Endothelial cell of umbilical vein (primary cell): ENCODE results near the gene THSD1. TPM values are rescaled to one million over a fixed set of nuclear protein-coding genes. Genes with fewer than 3 reads are reported as not detected.

Experiments used
- BruUV-seq: library from RNA; stranded (reverse); fragments of 400-500 nt; replicated peaks from 2 replicates; lab custom pipeline; 2021; lab: Mats Ljungman, UMichigan
- CTCF ChIA-PET: fragments of 300-600, 350-600 bp; sonication (Branson Sonifier 250); formaldehyde crosslinking; loops from one replicate; lab custom pipeline; 2021; ENCODE audit warnings: antibody characterized with exemption, inconsistent platforms; lab: Charles Lee
- POLR2A ChIA-PET: fragments of 300-600, 350-600 bp; sonication (Branson Sonifier 250); formaldehyde crosslinking; loops from one replicate; lab custom pipeline; 2021; ENCODE audit warnings: antibody characterized with exemption, inconsistent platforms; lab: Charles Lee
- DNase-seq: peaks from one replicate; pipeline ENCODE4 v3.0.0-alpha.2; 2011; ENCODE audit warnings: low read depth, low spot score
- FAIRE-seq: peaks from 2 replicates; lab custom pipeline; 2011; peaks lifted over from hg19 to GRCh38; lab: Jason Lieb, UNC
- H2AFZ ChIP-seq: 2 replicates; pipeline ENCODE4 v1.6.0; 2012; ENCODE audit warnings: low read depth, low read length, control low read depth, inconsistent platforms
- H3K27ac ChIP-seq: 2 replicates; pipeline ENCODE4 v1.5.1; 2011; ENCODE audit warnings: low read depth, mild to moderate bottlenecking, control low read depth, low read length, moderate library complexity; ENCODE audit not compliant: insufficient read depth
- H3K27me3 ChIP-seq, 2 experiments: 2 replicates each; pipeline versions ENCODE4 v1.6.0 to v1.6.1; 2011; ENCODE audit warnings: low read length in 2 of 2, mixed read lengths in 1 of 2; ENCODE audit not compliant: control insufficient read depth in 2 of 2, insufficient read depth in 2 of 2
- H3K36me3 ChIP-seq, 2 experiments: 2 replicates in 1 of 2; 3 replicates in 1 of 2; pipeline ENCODE4 v1.5.1; 2011; ENCODE audit warnings: low read length in 2 of 2, mild to moderate bottlenecking in 1 of 2, moderate library complexity in 1 of 2; ENCODE audit not compliant: control insufficient read depth in 2 of 2, insufficient read depth in 2 of 2; ENCODE audit errors: extremely low read depth in 1 of 2
- H3K4me1 ChIP-seq: 3 replicates; pipeline ENCODE4 v1.5.1; 2011; ENCODE audit warnings: mild to moderate bottlenecking, low read length; ENCODE audit not compliant: control insufficient read depth, insufficient read depth; ENCODE audit errors: extremely low read depth
- H3K4me2 ChIP-seq: 2 replicates; pipeline ENCODE4 v1.6.1; 2011; ENCODE audit warnings: low read length, control low read depth, mixed read lengths; ENCODE audit not compliant: insufficient read depth
- H3K4me3 ChIP-seq, 3 experiments: fragments of 200-600 bp in 1 of 3; sonication (generic), shearing (Covaris generic) in 1 of 3; replicated peaks in 1 of 3; 2 replicates each; pipeline ENCODE4 v1.5.1; 2011 to 2016; ENCODE audit warnings: control low read depth in 3 of 3, low read length in 3 of 3, mild to moderate bottlenecking in 2 of 3, inconsistent platforms in 1 of 3, low read depth in 1 of 3, moderate library complexity in 1 of 3; ENCODE audit not compliant: insufficient read depth in 1 of 3
- H3K79me2 ChIP-seq: 2 replicates; pipeline ENCODE4 v1.6.0; 2012; ENCODE audit warnings: low read length, inconsistent platforms; ENCODE audit not compliant: control insufficient read depth, insufficient read depth
- H3K9ac ChIP-seq: replicated peaks from 2 replicates; pipeline ENCODE3; 2011; ENCODE audit warnings: low read length, control low read depth; ENCODE audit not compliant: insufficient read depth; ENCODE audit errors: extremely low read depth
- H3K9me1 ChIP-seq: replicated peaks from 3 replicates; pipeline ENCODE4 v1.6.0; 2011; ENCODE audit warnings: mild to moderate bottlenecking, low read length; ENCODE audit not compliant: control insufficient read depth, insufficient read depth; ENCODE audit errors: extremely low read depth
- H3K9me3 ChIP-seq: replicated peaks from 2 replicates; pipeline ENCODE4 v1.5.1; 2012; ENCODE audit warnings: low read length, inconsistent platforms; ENCODE audit not compliant: control insufficient read depth, insufficient read depth
- H4K20me1 ChIP-seq: replicated peaks from 2 replicates; pipeline ENCODE3; 2011; ENCODE audit warnings: mild to moderate bottlenecking, low read length; ENCODE audit not compliant: control insufficient read depth, insufficient read depth; ENCODE audit errors: extremely low read depth
- EZH2 ChIP-seq: IDR thresholded peaks from 2 replicates; pipeline ENCODE4 v1.6.1; 2012; ENCODE audit warnings: borderline replicate concordance, low read depth, mild to moderate bottlenecking, moderate library complexity, low read length, inconsistent platforms; ENCODE audit not compliant: severe bottlenecking
- FOS ChIP-seq: IDR thresholded peaks from 2 replicates; pipeline ENCODE4 v1.6.1; 2011; ENCODE audit warnings: mild to moderate bottlenecking, low read length, moderate library complexity, borderline replicate concordance; ENCODE audit not compliant: insufficient read depth
- GATA2 ChIP-seq: IDR thresholded peaks from 2 replicates; pipeline ENCODE4 v1.7.0; 2011; ENCODE audit warnings: low read depth, mild to moderate bottlenecking, moderate library complexity, mixed read lengths, low read length; ENCODE audit not compliant: insufficient read length, insufficient read depth
- JUN ChIP-seq: IDR thresholded peaks from 2 replicates; pipeline ENCODE4 v1.6.1; 2011; ENCODE audit warnings: borderline replicate concordance, low read depth; ENCODE audit not compliant: insufficient read length, insufficient read depth
- MYC ChIP-seq: IDR thresholded peaks from one replicate; pipeline ENCODE4 v1.6.1; 2011; ENCODE audit warnings: mild to moderate bottlenecking, low read depth, low read length
- POLR2AphosphoS5 ChIP-seq: IDR thresholded peaks from 2 replicates; pipeline ENCODE4 v1.6.1; 2012; ENCODE audit warnings: low read depth, mild to moderate bottlenecking, control low read depth, low read length, moderate library complexity; ENCODE audit not compliant: insufficient read depth
- dilution Hi-C: fragments of 300-500 bp; cut with MboI; formaldehyde crosslinking; loops from one replicate; pipeline ENCODE4 v1.15.0; 2019; ENCODE audit warnings: low sequenced_read_pairs; ENCODE audit not compliant: extremely low pct_ligation_motif_present
- intact Hi-C: fragments of 100-400 bp; cut with micrococcal nuclease; formaldehyde crosslinking; loops from one replicate; pipeline ENCODE4 v1.10.0; 2022
- polyA plus RNA-seq, 4 experiments: library from polyadenylated mRNA; depleted of rRNA in 3 of 4; stranded (reverse) in 3 of 4; unstranded in 1 of 4; fragments of >200 nt; gene quantifications; 2 replicates each; pipeline versions ENCODE4 v1.2.1 to v1.2.3, GENCODE V29; 2011 to 2012; ENCODE audit warnings: missing spikeins in 1 of 4
- total RNA-seq: library from RNA; stranded (reverse); gene quantifications from 2 replicates; pipeline ENCODE4 v1.2.3, GENCODE V29; 2021

The THSD1 gene
- total and polyA plus RNA-seq, 2 donors (not counting 3 experiments of a cell fraction or from before 2014, with no cell fraction given) = 25.4 to 27.6 TPM

DNA sequence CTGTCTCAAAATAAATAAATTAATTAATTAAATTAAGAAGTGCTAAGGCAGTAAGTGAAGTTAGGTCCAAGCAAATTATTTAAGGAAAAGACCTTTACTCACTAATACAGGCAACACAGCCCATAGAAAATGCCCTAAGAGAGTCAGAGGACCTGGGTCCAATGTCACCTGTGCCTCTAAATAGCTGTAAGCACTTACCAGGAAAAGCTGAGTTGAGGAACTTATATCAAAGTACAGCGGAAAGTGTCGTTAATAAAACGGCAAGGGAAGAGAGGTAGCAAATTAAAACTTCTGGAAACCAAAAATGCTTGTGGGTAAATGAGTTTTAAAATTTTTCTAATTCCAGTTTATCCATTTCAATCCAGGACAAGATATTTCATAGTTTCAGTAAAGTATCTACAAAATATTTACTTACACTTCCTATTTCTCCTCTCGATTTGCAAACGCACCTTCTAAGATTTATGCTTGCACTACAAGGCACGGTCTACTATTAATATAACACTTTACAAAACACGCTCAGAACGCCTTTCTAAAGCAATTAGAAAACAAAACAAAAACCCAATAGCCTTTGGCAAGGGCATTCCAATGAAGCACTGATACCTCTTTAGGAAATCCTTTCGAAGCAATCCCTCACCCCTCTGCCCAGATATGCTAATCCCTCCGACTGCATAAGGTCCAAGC is 43.5 kb upstream of the THSD1 start:
- Histone ChIP-seq H4K20me1 (no peaks in the 10 kb centered on the region), H3K4me1 (peaks cover 26% of the 10 kb centered on the region), H3K27ac (peak overlapping the region; percentile 94), H3K27me3 (no peaks in the 10 kb centered on the region), H3K9ac (peak overlapping the region; percentile 99), H3K9me1 (no peaks in the 10 kb centered on the region), H3K79me2 (peaks cover 42% of the 10 kb centered on the region), H3K4me3 (peak overlapping the region; percentile 74 to 99 (median 98)), H3K9me3 (no peaks in the 10 kb centered on the region), H3K36me3 (peaks cover 0 to 5% of the 10 kb centered on the region in 2 experiments), H2AFZ (peak overlapping the region; percentile 78), H3K4me2 (peak overlapping the region; percentile 99)
- POLR2A ChIA-PET = interaction anchor here (0.9 to 4.0 kb wide), 4 partner anchors 21 to 100 kb away, joined by 3 to 16 read pairs (median 6); partner anchors contain the start of gene THSD1
- TSS peak; percentile 30 for BruUV-seq
- CTCF ChIA-PET = interaction anchor here (0.9 to 5.4 kb wide), 18 partner anchors 10 to 634 kb away, joined by 3 to 210 read pairs (median 12); partner anchors contain the start of gene THSD1
- intact Hi-C loops = loop anchor here (1.0 to 10.0 kb wide), 10 partner anchors 11 to 645 kb away; partner anchors contain the start of genes DHRS12 and NEK3
- FAIRE-seq (no peak), DNase-seq (peak; percentile 56)
- dilution Hi-C loops = no loop called here
- TF ChIP-seq FOS = no peak
- no peak for TF ChIP-seq JUN
- no peak for TF ChIP-seq MYC
- no peak for TF ChIP-seq EZH2
- no peak for TF ChIP-seq GATA2
- TF ChIP-seq POLR2AphosphoS5 = no peak
